HG03521 (cell line): ENCODE results near the gene RBP7.
"Not testable (repeated sequence)": the region's sequence is repeated elsewhere in the genome, so short reads cannot be mapped to it uniquely, and the experiment has no call there.

Experiments
- ATAC-seq: cut with Tn5 transposase; IDR thresholded peaks from one replicate; pipeline ENCODE4 v1.9.1; 2021; ENCODE audit warnings: mild to moderate bottlenecking, moderate library complexity; ENCODE audit not compliant: unreplicated experiment

RBP7 gene

DNA sequence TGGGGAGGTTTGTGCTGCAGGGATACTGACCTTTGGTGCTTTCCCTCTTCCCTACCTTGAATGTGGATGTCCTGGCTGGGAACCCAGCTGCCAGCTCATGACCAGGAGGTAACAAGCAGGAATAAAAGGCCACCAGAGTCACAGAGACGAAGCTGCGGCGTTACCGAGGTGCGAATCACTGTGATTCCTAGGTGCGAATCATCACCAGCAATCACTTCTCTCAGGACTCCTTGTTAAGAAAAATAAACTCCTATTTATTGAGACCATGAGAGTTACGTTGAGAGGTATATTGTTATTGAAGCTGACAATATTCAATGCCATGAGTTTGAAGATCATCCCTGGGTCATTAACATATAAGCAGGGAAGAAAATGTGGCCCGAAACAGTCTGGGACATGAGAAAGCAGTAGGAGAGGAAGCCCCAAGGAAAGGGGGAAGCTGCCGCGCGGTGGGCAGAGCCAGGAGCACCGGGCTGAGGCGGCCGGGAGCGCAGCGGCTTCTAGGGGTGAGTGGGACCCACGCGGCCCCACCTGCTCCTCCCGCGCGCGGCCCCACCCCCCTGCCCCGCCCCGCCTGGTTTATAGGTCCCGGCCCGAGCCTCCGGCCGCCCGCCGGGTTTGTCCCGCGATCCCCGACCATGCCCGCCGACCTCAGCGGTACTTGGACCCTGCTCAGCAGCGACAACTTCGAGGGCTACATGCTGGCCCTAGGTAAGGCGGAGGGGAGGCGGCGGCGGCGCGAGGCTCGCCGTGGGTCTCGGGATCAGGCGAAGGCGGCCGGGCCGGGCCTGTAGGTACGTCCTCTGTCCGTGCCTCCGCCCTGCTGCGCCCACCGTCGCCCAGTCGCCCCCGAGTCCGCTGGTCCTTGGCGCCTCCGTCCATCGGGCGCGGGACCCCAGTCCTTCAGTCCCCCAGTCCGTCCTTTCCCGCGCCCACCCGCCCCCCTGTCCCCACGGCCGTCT is at the start of gene RBP7:
Gene RBP7 (plus strand): TSS at position 605 of the 959 bp plus-strand sequence. CDS start 31 bp downstream, at position 636.
- no peak for ATAC-seq

DNA sequence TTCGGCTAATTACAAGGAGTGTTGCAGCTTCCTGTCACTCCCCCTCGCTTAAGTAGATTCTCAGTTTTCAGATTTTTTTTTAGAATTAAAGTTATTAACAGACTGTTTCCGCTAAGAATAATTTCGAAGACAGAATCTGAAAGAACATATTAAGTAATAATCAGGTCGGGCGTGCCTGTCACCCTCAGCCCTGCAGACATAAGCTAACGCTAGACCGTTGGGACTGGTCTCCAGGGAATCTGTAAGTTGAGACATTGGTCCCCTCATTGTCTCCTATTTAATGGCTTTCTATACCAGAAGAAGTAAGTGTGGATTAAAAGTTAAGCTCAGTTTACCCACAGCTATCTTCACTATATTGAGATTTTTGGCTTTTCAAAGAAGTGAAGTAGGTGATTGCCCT is 39.3 kb upstream of the RBP7 start:
- no peak for ATAC-seq

DNA sequence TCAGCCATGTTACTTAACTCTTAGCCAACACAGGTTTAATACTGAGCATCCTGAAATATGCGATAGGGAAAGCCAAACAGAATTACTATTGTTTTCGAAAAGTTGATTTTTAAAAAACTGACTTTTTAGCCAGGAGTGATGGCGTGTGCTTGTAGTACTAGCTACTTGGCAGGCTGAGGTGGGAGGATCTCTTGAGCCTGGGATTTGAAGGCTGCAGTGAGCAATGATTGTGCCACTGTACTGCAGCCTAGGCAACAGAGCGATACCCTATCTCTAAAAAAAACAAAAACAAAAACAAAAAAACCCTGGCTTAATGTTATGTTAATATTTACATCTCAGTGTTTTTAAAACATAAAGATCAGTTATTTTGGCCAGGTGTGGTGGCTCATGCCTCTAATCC is 37.0 kb upstream of the RBP7 start:
- no peak for ATAC-seq

DNA sequence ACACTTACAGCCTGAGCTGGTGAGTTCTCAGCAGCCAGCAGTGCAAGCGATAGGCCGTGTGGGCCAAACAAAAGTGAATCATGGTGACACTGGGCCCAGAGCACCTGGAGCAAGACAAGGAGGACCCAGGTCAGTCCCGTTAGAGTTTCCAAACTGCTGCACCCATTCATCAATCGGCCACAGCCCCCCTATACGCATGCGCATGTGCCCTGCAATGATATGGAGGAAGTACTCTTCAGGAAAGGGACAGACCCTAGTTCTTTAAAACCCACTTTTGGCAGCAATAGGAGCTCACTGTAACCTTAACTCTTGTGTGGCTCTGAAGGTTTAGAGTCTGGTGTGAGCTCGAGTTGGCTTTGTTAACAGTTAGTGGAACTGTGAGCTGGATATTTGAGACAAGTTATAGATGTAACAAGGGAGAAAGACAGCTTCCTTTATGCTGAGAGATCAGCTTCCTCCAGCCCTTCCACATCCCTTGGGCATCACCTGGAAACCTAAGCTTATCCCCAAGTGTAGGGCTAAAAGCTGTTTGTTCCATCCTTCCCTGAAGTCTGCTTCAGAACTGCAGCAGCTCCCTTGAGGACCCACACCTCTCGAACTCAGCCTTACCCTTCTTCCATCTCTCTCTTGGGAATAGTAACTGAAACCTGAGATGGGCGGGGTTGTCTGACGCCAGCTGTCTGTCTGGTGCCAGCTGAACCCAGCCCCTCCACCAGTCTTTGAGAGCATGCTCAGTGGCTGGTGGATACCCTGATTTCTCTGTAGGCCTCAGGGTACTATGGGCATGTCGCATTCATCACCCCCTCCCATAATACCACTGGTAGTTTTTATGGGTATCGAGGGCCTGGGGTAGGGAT is 36.1 kb upstream of the RBP7 start:
- ATAC-seq: no peak

DNA sequence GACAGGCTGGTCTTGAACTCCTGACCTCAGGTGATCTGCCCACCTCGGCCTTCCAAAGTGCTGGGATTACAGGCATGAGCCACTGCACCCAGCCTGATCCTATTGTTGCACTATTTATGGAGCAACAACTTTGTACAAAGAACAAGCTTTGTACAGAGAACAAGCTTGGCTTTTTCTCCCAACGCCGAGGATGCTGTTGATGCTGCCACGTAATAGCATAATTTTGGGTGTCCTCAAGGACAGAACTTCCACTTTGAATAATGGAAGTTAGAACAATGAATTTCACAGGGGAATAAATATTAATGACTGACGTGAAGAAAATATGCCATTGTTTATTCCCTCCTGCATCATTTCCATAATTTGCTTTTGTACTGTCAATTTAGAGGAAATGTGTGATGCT is 12.8 kb upstream of the RBP7 start:
- no peak for ATAC-seq

DNA sequence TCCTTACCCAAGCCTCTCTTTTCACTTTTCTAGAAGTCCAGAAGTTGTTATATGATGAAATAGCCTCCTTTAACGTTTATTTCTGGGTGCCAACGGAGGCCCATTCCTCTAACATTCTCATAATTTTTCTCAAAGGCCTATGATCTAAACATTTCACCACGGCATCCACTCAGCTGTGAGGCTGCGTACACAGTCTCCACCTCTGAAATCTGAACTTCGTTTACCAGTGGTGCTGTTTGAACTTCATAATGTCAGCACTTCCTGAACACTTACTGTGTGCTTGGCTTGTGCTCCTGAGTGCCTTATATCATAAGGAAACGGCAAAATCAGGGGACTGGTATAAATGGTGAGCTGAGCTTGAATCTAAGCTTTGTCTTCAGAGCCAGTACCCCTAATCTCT is 12.0 kb upstream of the RBP7 start:
- no peak for ATAC-seq

DNA sequence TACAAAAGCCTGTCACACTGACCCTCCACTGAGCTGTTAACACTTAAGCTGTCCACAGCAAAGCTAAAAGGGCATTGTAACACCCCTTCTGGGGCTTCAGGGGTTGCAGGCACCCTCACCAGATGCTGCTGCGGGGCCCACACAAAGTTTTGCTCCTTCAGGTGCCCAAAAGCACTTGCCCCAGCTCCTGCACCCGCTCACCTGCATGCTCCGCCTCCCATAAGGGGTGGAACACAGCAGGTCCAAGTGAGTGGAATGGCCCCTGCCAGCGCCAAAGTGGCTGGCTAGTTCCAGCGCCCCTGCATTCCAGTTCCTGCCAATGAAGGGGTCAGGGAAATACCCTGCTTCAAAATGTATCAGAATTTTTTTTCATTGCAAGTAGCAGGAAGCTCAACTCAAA is 7.3 kb upstream of the RBP7 start:
- no peak for ATAC-seq

DNA sequence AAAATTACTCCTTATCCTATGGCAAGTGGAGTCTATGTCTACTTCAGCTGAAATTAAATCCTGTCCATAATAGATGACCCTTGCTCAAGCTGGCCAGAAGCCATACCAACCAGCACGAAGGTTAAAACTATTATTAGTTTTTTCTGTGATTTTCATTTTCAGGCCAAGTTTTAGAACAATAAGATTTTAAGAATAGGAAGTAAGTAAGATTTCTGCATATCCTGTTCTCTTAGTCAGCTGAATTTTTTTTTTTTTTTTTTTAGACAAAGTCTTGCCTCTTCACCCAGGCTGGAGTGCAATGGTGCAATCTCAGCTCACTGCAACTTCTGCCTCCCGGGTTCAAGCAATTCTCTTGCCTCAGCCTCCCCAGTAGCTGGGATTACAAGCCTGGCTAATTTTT is 6.1 kb upstream of the RBP7 start:
- no peak for ATAC-seq

DNA sequence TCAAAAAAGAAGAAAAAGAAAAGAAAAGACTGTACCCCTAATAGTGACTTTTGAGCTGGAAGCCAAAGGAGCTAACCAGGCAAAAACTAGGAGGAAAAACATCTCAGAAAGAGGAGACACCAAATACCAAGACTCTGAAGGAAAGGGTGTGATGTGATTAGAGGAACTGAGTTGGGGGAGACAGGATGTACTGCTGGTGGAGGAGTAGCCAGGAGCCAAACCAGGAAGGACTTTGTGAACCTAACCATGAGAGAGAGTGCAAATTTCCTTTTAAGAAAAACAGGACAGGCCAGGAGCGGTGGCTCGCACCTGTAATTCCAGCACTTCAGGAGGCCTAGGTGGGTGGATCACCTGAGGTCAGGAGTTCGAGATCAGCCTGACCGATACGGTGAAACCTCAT is 4.1 kb upstream of the RBP7 start:
- no peak for ATAC-seq

DNA sequence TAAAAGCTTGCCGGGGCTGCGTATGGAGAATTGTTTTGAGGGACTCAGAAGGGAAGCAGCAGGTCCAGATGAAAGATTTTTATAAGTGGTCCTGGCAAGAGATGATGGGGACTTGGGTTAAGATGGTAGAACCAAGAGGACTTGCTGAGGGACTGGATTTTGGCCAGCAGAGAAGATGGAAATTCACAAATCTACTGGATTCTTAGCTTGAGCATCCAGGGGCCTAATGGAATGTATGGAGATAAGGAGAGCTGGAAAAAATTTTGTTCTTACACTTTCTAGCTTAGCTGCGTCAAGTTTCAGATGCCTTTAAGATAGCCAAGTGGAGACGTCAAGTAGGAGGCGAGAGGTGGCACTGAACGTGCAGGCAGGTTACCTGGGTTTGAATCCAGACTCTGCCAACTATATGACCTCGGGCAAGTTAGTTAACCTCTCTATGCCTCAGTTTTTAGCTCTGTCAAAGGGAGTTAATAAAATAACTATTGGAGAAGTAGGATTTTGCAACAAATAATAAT is 3.4 kb upstream of the RBP7 start:
- no peak for ATAC-seq

DNA sequence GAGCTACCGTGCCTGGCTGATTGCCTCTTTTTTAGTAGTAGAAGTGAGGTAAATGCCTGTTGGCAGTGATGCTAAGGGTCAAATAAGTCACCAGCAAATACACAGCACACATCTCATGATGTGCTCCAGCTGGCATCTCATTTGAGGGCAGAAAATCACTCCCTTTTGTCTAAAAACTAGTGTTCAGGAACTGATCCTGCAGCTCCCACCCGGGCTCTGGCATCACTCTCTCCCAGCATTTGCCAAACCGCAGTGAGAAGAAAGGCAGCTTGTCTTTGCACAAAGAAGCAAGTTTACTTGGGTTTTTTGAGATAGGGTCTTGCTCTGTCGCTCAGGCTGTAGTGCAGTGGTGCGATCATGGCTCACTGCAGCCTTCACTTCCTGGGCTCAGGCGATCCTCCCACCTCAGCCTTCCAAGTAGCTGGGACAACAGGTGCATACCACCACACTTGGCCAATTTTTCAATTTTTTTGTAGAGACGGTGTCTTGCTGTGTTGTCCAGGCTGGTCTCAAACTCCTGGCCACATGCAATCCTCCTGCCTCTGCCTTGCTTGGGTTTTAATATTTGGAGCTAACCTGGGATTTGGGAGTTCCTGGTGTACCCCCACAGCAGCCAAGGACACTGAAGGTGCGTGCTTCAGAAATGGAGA is 4.1 kb downstream of the RBP7 start:
- ATAC-seq: no peak

DNA sequence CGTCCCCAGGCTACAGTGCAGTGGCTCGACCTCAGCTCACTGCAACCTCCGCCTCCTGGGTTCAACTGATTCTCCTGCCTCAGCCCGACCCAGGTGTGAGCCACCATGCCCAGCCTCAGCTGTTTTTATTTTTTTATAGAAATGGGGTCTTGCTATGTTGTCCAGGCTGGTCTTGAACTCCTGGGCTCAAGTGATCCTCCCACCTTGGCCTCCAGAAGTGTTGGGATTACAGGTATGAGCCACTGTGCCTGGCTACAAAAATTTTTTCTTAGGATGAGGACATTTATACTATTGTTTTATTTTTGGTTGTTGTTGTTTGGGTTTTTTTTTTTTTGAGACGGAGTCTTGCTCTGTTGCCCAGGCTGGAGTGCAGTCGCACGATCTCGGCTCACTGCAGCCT is 8.2 kb downstream of the RBP7 start:
- not testable (repeated sequence) for ATAC-seq

DNA sequence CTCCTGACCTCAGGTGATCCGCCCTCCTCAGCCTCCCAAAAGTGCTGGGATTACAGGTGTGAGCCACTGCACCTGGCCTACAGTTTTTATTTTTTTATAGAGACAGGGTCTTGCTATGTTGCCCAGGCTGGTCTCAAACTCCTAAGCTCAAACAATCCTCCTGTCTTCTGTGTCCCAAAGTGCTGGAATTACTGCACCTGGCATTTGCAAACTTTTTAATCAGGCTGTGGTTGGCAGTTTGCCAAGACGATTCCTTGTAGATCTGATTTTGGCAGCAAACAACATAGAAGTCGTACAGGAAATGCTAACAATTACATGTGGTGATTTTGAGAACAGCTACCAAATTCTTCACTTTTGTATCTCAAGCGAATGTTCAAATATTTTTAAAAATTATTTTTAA is 10.1 kb downstream of the RBP7 start:
- ATAC-seq: no peak

DNA sequence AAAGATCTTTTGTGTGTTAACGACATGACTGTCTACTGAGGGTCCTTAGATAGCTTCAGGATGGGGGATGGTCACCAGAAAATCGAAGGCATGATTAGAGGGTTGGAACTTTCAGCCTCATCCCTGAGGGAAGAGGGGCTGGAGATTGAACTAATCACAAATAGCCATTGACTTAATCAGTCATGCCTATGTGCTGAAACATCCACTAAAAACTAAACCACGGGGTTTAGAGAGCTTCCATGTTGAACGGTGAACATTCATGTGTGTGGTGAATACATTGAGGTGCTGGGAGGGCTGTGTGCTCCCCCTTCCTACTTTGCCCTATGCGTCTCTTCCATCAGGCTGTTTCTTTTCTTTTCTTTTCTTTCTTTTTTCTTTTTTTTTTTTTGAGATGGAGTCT is 17.0 kb downstream of the RBP7 start:
- ATAC-seq: no peak

DNA sequence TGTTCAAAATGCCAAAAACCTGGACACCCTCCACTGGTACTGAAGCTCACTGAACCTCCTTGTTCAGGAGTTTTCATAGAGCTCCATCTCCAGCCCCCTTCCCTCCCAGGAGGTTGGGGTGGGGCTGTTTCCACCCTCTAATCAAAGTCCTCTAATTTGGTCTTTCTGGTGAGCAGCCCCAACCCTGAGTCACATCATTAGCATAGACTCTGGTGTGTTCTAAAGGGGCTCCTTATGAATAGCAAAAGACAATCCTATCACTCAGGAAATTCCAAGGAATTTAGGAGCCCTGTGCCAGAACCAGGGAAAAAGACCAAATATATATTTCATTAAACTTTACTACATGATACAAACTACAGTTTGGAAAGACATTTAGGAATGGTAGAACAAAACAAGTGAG is 22.5 kb downstream of the RBP7 start:
- no peak for ATAC-seq

DNA sequence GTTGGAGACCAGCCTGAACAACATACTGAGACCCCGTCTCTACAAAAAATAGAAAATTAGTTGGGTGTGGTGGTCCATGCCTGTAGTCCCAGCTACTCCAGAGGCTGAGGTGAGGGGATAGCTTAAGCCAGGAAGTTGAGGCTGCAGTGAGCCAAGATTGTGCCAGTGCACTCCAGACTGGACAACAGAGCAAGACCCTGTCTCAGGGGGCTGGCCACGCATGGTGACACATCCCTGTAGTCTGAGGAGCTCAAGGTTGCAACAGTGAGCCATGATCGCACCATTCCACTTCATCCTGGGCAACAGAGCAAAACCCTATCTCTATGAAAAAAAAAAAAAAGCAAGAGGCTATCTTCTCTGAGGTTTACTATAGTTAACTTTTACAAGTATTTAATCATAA is 23.1 kb downstream of the RBP7 start:
- no peak for ATAC-seq

DNA sequence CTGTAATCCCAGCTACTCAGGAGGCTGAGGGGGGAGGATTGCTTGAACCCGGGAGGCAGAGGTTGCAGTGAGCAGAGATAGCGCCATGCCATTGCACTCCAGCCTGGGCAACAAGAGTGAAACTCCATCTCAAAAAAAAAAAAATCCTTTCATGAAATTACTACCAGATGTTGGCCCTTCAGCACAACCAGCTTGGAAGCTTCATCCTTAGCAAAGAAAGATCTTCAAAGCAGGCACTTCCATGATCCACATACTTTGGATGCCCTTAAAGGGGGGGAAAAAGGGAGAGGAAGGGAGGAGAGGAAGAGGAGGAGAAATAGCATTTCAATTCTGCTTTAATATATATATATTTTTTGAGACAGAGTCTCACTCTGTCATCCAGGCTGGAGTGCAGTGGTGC is 23.6 kb downstream of the RBP7 start:
- not testable (repeated sequence) for ATAC-seq

DNA sequence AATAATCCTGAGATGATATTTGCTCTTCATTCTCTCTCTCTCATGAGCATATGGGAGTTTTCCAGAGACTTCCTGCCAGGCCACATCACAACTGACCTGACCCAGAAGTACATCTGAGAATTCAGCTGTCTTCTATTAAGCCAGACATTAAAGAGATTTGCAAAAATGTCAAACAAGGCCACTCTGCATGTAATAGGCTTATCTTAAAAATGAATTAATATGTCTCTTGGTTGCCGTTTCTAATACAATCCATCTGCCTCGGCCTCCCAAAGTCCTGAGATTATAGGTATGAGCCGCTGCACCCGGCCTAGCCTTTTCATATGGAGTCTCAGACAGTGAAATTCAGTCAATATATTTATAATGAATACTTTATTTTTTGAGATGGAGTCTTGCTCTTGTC is 25.0 kb downstream of the RBP7 start:
- ATAC-seq: not testable (repeated sequence)

DNA sequence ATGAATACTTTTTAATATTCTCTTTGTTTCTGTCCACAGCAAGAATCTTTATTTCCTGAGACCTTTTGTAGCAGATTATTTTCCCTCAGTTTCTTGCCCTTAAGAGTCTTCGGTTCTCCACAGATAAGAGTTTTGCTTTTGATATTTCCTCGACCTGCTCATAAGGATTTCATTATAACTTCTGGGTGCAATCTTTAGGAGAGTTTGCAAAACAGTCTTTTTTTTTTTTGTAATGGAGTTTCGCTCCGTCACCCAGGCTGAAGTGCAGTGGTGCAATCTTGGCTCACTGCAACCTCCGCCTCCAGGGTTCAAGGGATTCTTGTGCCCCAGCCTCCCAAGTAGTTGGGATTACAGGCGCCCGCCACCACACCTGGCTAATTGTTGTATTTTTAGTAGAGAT is 25.6 kb downstream of the RBP7 start:
- ATAC-seq: no peak

DNA sequence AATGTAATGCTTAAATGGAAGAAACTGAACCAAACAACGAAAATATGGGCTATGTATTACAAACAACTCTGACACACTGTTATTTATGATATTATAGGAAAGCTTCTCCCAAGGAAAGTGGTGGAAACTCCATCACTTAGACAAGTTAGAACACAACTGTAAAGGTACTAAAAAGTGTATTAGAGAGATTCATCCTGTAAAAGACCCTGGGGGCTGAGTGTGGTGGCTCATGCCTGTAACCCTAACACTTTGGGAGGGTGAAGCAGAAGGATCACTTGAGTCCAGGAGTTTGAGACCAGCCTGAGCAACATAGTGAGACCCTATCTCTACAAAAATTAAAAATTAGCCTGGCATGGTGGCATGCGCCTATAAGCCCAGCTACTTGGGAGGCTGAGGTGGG is 28.3 kb downstream of the RBP7 start:
- no peak for ATAC-seq

DNA sequence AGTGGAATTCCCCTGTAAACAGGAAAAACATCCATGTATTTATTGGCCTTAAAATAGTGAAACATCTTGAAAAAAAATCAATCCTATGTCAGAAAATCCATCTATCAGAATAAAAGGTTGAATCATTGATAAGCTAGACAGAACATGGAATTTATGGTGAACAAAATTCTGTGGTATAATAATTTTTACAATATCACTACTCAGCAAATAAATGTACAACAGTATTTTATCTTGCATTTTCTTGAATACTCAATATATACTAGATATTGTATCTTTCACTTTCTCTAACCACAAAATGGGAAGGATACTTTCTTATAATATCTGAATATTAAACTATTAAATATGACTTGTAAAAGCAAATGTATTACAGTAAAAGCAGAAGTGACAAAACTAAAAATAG is 30.0 kb downstream of the RBP7 start:
- no peak for ATAC-seq
